Left lobe of liver (tissue), 2 donors: ENCODE results near the gene MSL1. TPM values are rescaled to one million over a fixed set of nuclear protein-coding genes. Genes with fewer than 3 reads are reported as not detected.
A peak's percentile ranks its signal among the peaks of the same experiment; 100 is the strongest.
"Not testable (repeated sequence)": the region's sequence is repeated elsewhere in the genome, so short reads cannot be mapped to it uniquely, and the experiment has no call there.

Source experiments
- ATAC-seq: fragments of 200-7000 bp; cut with Tn5 transposase; one replicate; pipeline ENCODE4 v1.9.1; 2020; ENCODE audit warnings: mild to moderate bottlenecking, moderate library complexity
- DNase-seq: peaks from one replicate; pipeline ENCODE4 v3.0.0-alpha.2; 2020; ENCODE audit warnings: low spot score
- total RNA-seq: library from RNA; stranded (reverse); gene quantifications from one replicate; pipeline ENCODE4 v1.2.1, GENCODE V29; 2021
- donor health status: DM: no; HTN: no; CAD: no; lungs with moderate emphysema.
- donor health status: DM: no; HTN: yes; CAD: no.

MSL1 gene
- total RNA-seq, 1 donor from 2014 or later = 45.9 TPM

DNA sequence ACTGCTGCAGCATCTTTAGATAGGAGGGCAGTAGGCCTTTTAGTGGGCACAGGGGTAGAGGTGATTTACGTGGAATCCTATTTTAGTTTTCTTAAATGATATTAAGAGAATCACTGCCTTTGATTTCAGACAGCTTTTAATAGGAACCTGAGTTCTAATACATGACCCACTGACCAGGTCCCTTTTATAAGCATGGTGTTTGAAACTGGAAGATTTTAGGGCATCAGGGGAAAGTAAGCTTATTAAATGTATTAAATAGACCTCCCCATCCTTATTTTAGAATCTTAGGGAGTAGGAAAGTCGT is 2.0 kb downstream of the MSL1 start:
- DNase-seq (no peak), ATAC-seq (no peak)

GRCh38 chr17:40124279-40125141 is 2.7 kb downstream of the MSL1 start:
- peak; percentile 19 for ATAC-seq
- DNase-seq = no peak

GRCh38 chr17:40129498-40129897 is 7.7 kb downstream of the MSL1 start:
- ATAC-seq (no peak), DNase-seq (no peak)

DNA sequence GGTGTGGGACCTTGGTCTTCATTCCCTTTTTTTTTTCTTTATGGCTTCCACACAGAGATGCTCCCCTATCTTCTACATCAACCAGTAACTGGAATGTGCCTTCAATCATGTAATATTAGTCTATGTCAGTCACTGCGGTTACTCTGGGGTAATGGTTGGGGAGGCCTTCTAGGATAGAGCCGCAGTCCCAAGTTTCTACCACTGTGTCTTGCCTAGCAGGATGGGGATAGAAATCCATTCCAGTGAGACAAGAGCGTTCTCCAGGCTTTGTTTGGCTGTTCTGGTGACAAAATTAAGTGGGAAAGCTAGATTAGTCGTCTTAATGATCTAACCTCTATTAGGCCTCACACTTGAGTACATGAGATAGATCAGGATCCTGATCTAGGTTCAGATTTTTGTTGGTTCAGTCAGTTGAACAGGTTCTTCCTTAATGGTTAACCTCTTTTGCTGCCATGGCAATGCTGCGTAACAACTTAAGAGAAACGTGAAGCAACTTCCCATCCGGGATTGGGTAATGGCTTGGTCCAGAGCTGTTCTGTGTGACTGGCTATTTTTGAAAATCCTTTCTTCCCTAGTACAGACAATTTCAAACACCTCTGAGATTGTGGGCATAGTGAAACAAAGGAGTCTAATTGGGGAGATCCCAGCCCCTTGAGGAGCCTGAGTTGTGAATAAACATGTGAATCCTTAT is 8.7 kb downstream of the MSL1 start:
- ATAC-seq = peak; percentile 57
- DNase-seq = no peak

DNA sequence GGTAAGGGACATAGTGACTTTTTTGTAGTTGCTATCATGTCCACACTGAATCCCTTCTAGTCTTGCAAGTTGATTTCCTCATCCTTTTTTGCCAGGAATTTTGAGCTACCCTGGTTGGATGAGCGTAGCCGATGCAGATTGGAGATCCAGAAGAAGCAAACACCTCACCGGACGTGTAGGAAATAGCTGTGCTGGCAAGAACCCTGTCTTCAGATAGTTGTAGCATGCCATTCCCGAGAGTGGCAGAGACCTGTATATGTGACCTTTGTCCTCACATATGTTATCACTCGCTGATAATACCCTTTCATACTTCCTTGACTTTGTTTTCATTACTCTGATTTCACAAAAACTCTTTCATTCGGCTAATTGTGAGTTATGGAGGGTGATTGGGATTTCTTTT is 12.4 kb downstream of the MSL1 start:
- DNase-seq = no peak
- ATAC-seq = no peak

DNA sequence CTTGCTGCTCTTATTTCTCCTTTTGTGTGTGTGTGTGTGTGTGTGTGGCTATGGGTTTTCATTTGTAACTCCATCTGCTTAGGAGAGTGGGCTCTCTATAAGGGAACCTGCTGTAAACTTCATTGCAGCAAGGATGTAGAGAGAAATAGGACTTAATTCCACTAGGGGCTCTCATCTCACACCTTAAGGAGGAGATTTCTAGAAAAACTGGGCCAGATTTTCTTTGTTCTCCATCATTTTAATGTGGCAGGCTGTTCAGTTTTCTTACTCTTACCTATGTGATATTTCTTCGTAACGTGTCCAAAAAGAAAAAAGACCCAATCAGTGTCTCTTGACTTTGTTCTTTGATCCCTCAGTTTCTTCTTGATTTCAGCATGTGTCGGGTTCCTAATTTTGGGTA is 14.0 kb downstream of the MSL1 start:
- DNase-seq (no peak), ATAC-seq (no peak)

DNA sequence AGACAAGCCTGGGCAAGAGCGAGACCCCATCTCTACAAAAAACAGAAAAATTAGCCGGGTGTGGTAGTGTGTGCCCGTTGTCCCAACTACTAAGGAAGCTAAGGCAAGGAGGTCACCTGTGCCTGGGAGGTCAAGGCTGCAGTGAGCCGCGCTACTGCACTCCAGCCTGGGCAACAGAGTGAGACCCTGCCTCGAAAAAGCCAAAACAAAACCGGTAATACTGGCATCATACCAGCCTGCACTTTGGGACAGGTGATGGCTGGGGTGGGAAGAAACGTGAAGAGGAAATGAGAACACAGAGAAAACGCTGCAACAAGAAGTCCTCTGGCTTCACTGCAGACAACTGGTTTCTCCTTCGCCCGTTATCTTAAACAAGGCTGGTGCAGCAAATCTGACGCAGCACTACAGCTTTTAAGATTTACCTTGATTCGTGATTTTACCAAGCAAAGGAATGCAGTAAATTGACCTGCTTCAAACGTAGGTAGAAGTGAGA is 17.8 kb downstream of the MSL1 start:
- peak; percentile 54 for DNase-seq
- peak; percentile 21 for ATAC-seq

DNA sequence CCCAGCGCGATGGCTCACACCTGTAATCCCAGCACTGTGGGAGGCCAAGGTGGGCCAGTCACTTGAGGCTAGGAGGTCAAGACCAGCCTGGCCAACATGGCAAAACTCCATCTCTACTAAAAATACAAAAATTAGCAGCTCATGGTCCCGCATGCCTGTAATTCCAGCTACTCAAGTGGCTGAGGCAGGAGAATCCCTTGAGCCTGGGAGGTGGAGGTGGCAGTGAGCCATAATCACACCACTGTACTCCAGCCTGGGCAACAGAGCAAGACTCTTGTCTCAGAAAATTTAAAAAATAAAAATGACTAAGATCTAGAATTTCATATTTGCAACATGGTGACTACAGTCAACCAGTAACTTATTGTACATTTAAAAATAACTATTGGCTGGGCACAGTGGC is 21.4 kb downstream of the MSL1 start:
- ATAC-seq, DNase-seq: not testable (repeated sequence)

GRCh38 chr17:40145476-40145875 is 23.7 kb downstream of the MSL1 start:
- ATAC-seq (no peak), DNase-seq (no peak)

DNA sequence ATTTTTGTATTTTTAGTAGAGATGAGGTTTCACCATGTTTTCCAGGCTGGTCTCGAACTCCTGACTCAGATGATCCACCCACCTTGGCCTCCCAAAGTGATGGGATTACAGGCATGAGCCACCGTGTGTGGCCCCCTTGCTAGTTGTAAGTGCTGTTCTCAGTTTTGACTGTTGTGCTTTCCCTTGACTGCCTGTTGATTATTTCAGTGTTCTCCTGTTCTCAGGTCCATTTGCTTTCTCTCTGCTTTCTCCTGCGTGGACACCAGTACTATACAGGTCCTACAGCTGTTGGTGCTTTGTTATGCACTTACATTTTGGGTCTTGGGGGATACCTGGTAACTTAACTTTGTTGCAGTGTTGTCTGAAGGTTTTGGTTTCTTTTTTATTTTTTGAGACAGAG is 26.8 kb downstream of the MSL1 start:
- ATAC-seq = no peak
- no peak for DNase-seq

- ATAC-seq = no peak
- no peak for DNase-seq
Measured at GRCh38 chr17:40150276-40150675, 28.5 kb downstream of the MSL1 start.

DNA sequence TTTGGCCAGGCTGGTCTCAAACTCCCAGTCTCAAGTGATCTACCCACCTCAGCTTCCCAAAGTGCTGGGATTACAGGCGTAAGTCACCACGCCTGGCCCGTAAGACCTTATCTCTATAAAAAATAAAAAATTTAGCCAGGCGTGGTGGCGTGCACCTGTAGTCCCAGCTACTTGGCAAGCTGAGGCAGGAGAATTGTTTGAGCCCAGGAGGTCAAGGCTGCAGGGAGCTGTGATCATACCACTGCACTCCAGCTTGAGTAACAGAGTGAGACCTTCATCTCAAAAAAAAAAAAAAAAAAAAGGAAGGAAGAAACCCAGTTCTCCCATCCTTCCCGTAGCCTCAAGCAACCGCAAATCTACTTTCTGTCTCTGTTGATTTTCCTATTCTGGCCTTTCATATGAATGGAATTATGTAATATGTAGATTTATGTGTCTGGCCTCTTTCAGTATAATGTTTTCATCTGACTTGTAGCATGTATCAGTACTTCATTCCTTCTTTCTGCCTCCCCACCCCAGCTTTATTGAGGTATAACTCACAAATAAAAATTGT is 29.7 kb downstream of the MSL1 start:
- peak; percentile 51 for ATAC-seq

GRCh38 chr17:40153603-40154236 is 31.9 kb downstream of the MSL1 start:
- DNase-seq = no peak
- ATAC-seq = no peak

More for the DNA sequence above, 29.7 kb downstream of the MSL1 start:
- no peak for DNase-seq

DNA sequence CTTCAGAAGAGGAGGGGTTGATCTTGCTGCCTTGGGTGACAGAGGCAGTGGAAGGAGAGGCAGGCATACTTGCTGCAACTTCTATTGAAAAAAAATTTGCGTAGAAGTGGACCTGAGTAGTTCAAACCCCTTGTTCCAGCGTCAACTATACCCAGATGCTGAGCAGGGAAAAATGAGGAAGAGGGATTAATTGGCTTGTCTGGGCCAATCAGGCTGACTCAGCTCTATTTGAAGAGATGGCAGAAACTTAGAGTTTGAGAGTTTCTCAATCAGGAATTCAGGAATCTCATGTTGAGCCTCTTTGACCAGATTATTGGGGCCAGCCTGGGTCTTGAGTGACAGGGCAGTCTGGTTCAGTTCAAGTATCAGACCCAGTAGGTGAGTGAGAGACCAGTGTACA is 36.2 kb downstream of the MSL1 start:
- DNase-seq (no peak), ATAC-seq (no peak)

GRCh38 chr17:40158438-40159013 is 36.8 kb downstream of the MSL1 start:
- ATAC-seq (peak; percentile 49), DNase-seq (no peak)

- DNase-seq (no peak), ATAC-seq (no peak)
Measured at GRCh38 chr17:40159456-40159855, 37.7 kb downstream of the MSL1 start.

- ATAC-seq (peak; percentile 5), DNase-seq (no peak)
Measured at GRCh38 chr17:40167685-40168261, 46.0 kb downstream of the MSL1 start.

GRCh38 chr17:40168262-40168832 is 46.6 kb downstream of the MSL1 start:
- DNase-seq = no peak
- ATAC-seq = peak; percentile 88

DNA sequence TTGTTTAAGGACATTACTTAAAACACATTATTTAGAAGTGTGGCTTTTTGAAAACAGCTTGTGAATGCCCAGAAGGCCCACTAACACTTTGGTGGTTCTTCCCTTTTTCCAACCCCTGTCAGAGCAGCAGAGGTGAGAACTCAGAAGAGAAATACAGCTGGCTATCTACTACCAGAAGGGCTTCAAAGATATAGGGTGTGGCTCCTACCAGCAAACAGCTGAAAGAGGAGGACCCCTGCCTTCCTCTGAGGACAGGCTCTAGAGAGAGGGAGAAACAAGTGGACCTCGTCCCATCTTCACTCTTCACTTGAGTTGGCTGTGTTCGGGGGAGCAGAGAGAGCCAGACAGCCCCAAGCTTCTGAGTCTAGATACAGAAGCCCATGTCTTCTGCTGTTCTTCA is 48.6 kb downstream of the MSL1 start:
- no peak for DNase-seq
- ATAC-seq = no peak

GRCh38 chr17:40171750-40172149 is 50.0 kb downstream of the MSL1 start:
- DNase-seq (no peak), ATAC-seq (no peak)
